Measurements from ENCODE around the gene GP1BA. TPM values are rescaled to one million over a fixed set of nuclear protein-coding genes. Genes with fewer than 3 reads are reported as not detected.

GP1BA gene
- total and polyA plus RNA-seq, 8 donors = 0.05 TPM; not detected in 7

DNA sequence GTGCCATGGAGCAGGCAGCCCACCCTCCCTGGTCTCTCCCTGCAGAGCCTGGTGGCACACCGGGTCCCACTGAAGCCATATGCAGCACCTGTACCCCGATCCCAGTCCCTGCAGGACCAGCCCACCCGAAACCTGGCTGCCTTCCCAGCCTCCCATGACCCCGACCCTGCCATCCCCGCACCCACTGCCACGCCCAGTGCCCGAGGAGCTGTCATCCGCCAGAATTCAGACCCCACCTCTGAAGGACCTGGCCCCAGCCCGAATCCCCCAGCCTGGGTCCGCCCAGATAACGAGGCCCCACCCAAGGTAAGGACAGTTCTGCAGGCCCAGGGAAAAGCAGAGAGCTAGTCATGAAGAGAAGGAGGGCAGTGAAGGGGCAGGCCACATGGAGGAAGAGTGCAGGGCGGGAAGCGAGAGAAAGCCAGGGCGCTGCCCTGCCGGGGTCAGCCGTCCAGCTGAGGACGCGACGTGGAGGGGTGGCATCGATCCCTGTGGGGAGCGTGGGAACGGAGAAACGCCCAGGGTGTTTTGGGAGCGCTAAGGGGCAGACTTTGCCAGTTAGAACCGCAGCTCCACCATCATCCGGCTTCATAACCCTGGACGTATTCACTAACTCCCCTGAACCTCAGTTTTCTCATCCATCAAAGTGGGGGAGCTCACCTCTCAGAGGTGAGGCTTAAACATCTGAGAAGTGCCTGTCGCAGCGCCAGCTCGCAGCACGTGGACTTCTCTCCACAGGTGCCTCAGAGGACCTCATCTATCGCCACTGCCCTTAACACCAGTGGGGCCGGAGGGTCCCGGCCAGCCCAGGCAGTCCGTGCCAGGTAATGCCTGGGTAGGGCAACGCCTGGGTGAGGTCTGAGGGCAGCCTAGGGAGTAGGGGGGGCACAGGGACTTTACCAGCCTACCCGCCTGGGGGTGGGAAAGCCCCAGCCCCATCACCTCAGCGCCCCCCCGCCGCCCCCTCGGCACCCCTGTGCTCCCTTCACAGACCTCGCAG lies 40.4 kb upstream of the GP1BA start:
- Histone ChIP-seq H3K9me3 (no peaks in the 10 kb centered on the region), H3K4me3 (no peak overlapping the region), H3K36me3 (peaks cover 81 to 100% (median 94%) of the 10 kb centered on the region in 4 donors), H3K27ac (no peak overlapping the region), H3K27me3 (no peaks in the 10 kb centered on the region), H3K4me1 (no peaks in the 10 kb centered on the region)
- 89 to 93% (median 90%) methylated on average over 35 to 42 of the region's 42 CpGs for WGBS, 5 donors
- intact Hi-C loops (cut with DNase I; ENCODE audit: low total_unique reads) = loop anchor here (10.0 kb wide), 1 partner anchor 157 kb away; the partner anchor contains the start of genes CXCL16, MED11 and ZMYND15
- no peak for DNase-seq
- no peak for TF ChIP-seq POLR2A (IDR thresholded peaks at IDR 0.05)
- TF ChIP-seq, protein P1, sequence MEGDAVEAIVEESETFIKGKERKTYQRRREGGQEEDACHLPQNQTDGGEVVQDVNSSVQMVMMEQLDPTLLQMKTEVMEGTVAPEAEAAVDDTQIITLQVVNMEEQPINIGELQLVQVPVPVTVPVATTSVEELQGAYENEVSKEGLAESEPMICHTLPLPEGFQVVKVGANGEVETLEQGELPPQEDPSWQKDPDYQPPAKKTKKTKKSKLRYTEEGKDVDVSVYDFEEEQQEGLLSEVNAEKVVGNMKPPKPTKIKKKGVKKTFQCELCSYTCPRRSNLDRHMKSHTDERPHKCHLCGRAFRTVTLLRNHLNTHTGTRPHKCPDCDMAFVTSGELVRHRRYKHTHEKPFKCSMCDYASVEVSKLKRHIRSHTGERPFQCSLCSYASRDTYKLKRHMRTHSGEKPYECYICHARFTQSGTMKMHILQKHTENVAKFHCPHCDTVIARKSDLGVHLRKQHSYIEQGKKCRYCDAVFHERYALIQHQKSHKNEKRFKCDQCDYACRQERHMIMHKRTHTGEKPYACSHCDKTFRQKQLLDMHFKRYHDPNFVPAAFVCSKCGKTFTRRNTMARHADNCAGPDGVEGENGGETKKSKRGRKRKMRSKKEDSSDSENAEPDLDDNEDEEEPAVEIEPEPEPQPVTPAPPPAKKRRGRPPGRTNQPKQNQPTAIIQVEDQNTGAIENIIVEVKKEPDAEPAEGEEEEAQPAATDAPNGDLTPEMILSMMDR (IDR thresholded peaks at IDR 0.05) = no peak
- no peak for TF ChIP-seq EP300 (IDR thresholded peaks at IDR 0.05)
- no peak for TF ChIP-seq POLR2AphosphoS5 (IDR thresholded peaks at IDR 0.05)

DNA sequence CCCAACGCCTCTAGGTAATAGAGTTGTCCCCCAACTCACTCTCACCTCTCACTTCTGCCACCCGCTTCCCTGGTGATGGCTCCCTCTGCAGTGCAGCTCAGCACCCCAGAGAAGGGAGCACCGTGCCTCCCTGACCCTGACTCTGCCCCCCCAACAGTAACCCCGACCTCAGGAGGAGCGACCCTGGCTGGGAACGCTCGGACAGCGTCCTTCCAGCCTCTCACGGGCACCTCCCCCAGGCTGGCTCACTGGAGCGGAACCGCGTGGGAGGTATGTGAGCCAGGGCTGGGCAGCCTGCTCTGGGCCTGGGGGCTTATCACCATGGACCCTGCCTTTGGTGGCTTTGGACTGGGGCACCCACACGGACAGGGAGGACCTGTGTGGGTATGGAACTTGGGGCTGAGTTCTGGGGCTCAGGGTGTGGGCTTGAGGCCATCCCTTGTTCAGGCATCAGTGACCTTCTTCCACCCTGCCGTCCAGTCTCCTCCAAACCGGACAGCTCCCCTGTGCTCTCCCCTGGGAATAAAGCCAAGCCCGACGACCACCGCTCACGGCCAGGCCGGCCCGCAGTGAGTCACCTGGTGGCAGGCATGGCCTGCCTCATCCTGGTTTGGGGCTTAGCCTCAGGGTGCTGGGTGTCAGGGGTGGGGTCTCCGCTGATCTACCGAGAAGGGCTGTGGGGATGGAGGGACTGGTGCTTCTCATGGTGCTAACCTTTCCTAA lies 39.4 kb upstream of the GP1BA start:
- TF ChIP-seq POLR2AphosphoS5 (IDR thresholded peaks at IDR 0.05) (no peak), POLR2A (IDR thresholded peaks at IDR 0.05) (no peak), EP300 (IDR thresholded peaks at IDR 0.05) (no peak)
- TF ChIP-seq, protein P1 (IDR thresholded peaks at IDR 0.05) = no peak
- WGBS, 5 donors = 80 to 91% (median 90%) methylated on average over 15 to 23 of the region's 23 CpGs
- no peak overlapping the region for H3K4me3 ChIP-seq
- H3K27me3 ChIP-seq = no peaks in the 10 kb centered on the region
- DNase-seq = no peak
- intact Hi-C loops (cut with DNase I; ENCODE audit: low total_unique reads) = loop anchor here (10.0 kb wide), 1 partner anchor 158 kb away; the partner anchor contains the start of genes CXCL16, MED11 and ZMYND15
- no peak overlapping the region for H3K27ac ChIP-seq
- no peaks in the 10 kb centered on the region for H3K9me3 ChIP-seq
- no peaks in the 10 kb centered on the region for H3K4me1 ChIP-seq
- H3K36me3 ChIP-seq = peaks cover 75 to 100% (median 94%) of the 10 kb centered on the region in 4 donors

DNA sequence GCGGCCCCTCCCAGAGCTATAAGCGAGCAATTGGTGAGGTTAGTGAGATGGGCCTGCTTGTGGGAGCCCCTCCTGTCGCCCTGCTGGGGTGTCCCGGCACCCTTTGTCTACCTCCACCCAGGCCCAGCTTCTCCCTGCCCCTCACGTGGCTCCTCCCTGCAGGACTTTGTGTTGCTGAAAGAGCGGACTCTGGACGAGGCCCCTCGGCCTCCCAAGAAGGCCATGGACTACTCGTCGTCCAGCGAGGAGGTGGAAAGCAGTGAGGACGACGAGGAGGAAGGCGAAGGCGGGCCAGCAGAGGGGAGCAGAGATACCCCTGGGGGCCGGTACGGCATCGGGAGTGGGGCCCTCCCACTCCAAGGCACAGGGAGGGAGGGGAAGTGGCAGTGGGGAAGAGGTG lies 38.8 kb upstream of the GP1BA start:
- no peak for TF ChIP-seq POLR2AphosphoS5 (IDR thresholded peaks at IDR 0.05)
- TF ChIP-seq EP300 (IDR thresholded peaks at IDR 0.05) = no peak
- no peak for TF ChIP-seq POLR2A (IDR thresholded peaks at IDR 0.05)
- TF ChIP-seq, protein P1 (IDR thresholded peaks at IDR 0.05) = no peak
- intact Hi-C loops (cut with DNase I; ENCODE audit: low total_unique reads) = loop anchor here (10.0 kb wide), 1 partner anchor 158 kb away; the partner anchor contains the start of genes CXCL16, MED11 and ZMYND15
- Histone ChIP-seq H3K36me3 (peaks cover 71 to 95% (median 87%) of the 10 kb centered on the region in 4 donors), H3K4me3 (no peak overlapping the region), H3K27me3 (peaks cover 0 to 2% (median 0%) of the 10 kb centered on the region in 3 donors), H3K4me1 (peaks cover 0 to 2% (median 1%) of the 10 kb centered on the region in 4 donors), H3K27ac (no peak overlapping the region), H3K9me3 (no peaks in the 10 kb centered on the region)
- DNase-seq = no peak
- 91 to 93% (median 92%) methylated on average over 18 of the region's 18 CpGs for WGBS, 5 donors

All from stomach (tissue), 9 donors.